OCI-LY7 (cell line): ENCODE measurements around the gene PRDM10. TPM values are rescaled to one million over a fixed set of nuclear protein-coding genes. Genes with fewer than 3 reads are reported as not detected.

Source experiments
- BruUV-seq: library from RNA; stranded (reverse); fragments of 400-500 nt; replicated peaks from 2 replicates; lab custom pipeline; 2021; lab: Mats Ljungman, UMichigan
- CTCF ChIA-PET: fragments of 300-600 bp; sonication (Branson Sonifier 250); formaldehyde crosslinking; loops from one replicate; lab custom pipeline; 2022; ENCODE audit warnings: antibody characterized with exemption; ENCODE audit not compliant: unreplicated experiment; lab: Charles Lee
- POLR2A ChIA-PET: fragments of 300-600 bp; sonication (Branson Sonifier 250); formaldehyde crosslinking; loops from one replicate; lab custom pipeline; 2022; ENCODE audit warnings: antibody characterized with exemption; lab: Charles Lee
- DNase-seq: peaks from one replicate; pipeline ENCODE4 v3.0.0-alpha.2; 2015; ENCODE audit warnings: low spot score
- H2AFZ ChIP-seq: fragments of 200-600 bp; sonication (generic), shearing (Covaris generic); 2 replicates; pipeline ENCODE4 v1.6.1; 2014; ENCODE audit warnings: mild to moderate bottlenecking, antibody characterized with exemption, low read length, moderate library complexity
- H3K27ac ChIP-seq: fragments of 200-600 bp; sonication (generic); 2 replicates; pipeline ENCODE4 v1.5.1; 2014; ENCODE audit warnings: mixed run types, low read depth, mild to moderate bottlenecking, moderate library complexity, low read length, inconsistent platforms; ENCODE audit not compliant: poor library complexity, severe bottlenecking
- H3K36me3 ChIP-seq: fragments of 200-600 bp; sonication (generic); 2 replicates; pipeline ENCODE4 v1.6.1; 2014; ENCODE audit warnings: mild to moderate bottlenecking, antibody characterized with exemption, low read length, moderate library complexity, mixed read lengths; ENCODE audit not compliant: insufficient read depth
- H3K4me1 ChIP-seq: fragments of 200-600 bp; sonication (generic); 2 replicates; pipeline ENCODE4 v1.5.1; 2014; ENCODE audit warnings: mild to moderate bottlenecking, low read length; ENCODE audit not compliant: insufficient read depth, poor library complexity, severe bottlenecking
- H3K4me2 ChIP-seq: fragments of 200-600 bp; sonication (generic); 2 replicates; pipeline ENCODE4 v1.6.1; 2014; ENCODE audit warnings: mild to moderate bottlenecking, low read length
- H3K4me3 ChIP-seq: fragments of 200-600 bp; sonication (generic); 2 replicates; pipeline ENCODE4 v1.5.1; 2014; ENCODE audit warnings: mild to moderate bottlenecking, low read depth, low read length; ENCODE audit not compliant: poor library complexity, severe bottlenecking
- H3K79me2 ChIP-seq: fragments of 200-600 bp; sonication (generic); 2 replicates; pipeline ENCODE4 v1.6.1; 2016; ENCODE audit warnings: low read depth, mild to moderate bottlenecking, low read length, moderate library complexity, mixed read lengths; ENCODE audit not compliant: insufficient read depth
- H3K9me2 ChIP-seq: fragments of 200-600 bp; sonication (generic); 2 replicates; pipeline ENCODE4 v1.6.1; 2016; ENCODE audit warnings: mild to moderate bottlenecking, low read length, mixed read lengths; ENCODE audit not compliant: insufficient read depth
- H3K9me3 ChIP-seq: fragments of 200-600 bp; sonication (generic); 2 replicates; pipeline ENCODE4 v1.6.1; 2014; ENCODE audit warnings: mild to moderate bottlenecking, mixed run types, low read length, mixed read lengths
- H4K20me1 ChIP-seq: fragments of 200-600 bp; sonication (generic); 2 replicates; pipeline ENCODE4 v1.6.1; 2014; ENCODE audit warnings: mild to moderate bottlenecking, antibody characterized with exemption, low read length, moderate library complexity, mixed read lengths; ENCODE audit not compliant: insufficient read depth
- EZH2phosphoT487 ChIP-seq: fragments of 200-600 bp; sonication (generic); IDR thresholded peaks from 2 replicates; pipeline ENCODE4 v1.6.1; 2018; ENCODE audit warnings: low read depth, borderline replicate concordance, mild to moderate bottlenecking, mixed run types, antibody characterized with exemption, low read length, moderate library complexity, mixed read lengths
- intact Hi-C: fragments of 100-400 bp; cut with micrococcal nuclease; formaldehyde crosslinking; loops from one replicate; pipeline ENCODE4 v1.10.0; 2022; ENCODE audit not compliant: unreplicated experiment
- total RNA-seq, 2 experiments: library from RNA; depleted of rRNA in 1 of 2; stranded (reverse); fragments of >200 nt in 1 of 2; shearing (Covaris generic) in 1 of 2; gene quantifications; 2 replicates each; pipeline ENCODE4 v1.2.3, GENCODE V29; 2014 to 2022
- TF ChIP-seq, protein P1 (sequence below): fragments of 200-600 bp; sonication (generic); conservative IDR thresholded peaks from 2 replicates; pipeline ENCODE4 v1.5.1; 2014; ENCODE audit warnings: mild to moderate bottlenecking, antibody characterized with exemption, low read length, moderate library complexity, mixed read lengths

Gene PRDM10
- total RNA-seq, 2 experiments from 2014 or later: 29.8 to 60.6 TPM

DNA sequence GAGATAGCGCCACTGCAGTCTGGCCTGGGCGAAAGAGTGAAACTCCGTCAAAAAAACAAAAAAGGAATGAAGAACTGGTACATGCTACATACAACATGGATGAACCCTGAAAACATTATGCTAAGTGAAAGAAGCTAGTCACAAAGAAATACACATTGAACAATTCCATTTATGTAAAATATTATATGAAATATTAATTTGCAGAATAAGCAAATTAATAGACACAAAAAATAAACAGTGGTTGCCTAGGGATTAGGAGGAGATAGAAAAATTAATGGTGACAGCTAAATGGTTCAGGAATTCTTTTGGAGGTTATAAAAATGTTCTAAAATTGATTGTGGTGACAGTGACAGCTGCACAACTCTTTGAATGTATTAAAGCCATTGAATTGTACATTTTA, 14.7 kb downstream of the PRDM10 start:
- ChIA-PET CTCF (no interaction called here), POLR2A (interaction anchor here (1.1 to 12.4 kb wide), 6 partner anchors 10 to 147 kb away, joined by 3 to 228 read pairs (median 4); no protein-coding TSS in a partner anchor)
- Histone ChIP-seq H3K4me3 (no peak overlapping the region), H3K9me2 (no peaks in the 10 kb centered on the region), H3K9me3 (no peaks in the 10 kb centered on the region), H3K36me3 (no peaks in the 10 kb centered on the region), H3K4me2 (no peak overlapping the region), H3K79me2 (no peaks in the 10 kb centered on the region), H3K27ac (no peak overlapping the region), H3K4me1 (peaks cover 13% of the 10 kb centered on the region), H4K20me1 (no peaks in the 10 kb centered on the region), H2AFZ (no peak overlapping the region)
- no peak for DNase-seq
- intact Hi-C loops: no loop called here
- TF ChIP-seq, protein P1, sequence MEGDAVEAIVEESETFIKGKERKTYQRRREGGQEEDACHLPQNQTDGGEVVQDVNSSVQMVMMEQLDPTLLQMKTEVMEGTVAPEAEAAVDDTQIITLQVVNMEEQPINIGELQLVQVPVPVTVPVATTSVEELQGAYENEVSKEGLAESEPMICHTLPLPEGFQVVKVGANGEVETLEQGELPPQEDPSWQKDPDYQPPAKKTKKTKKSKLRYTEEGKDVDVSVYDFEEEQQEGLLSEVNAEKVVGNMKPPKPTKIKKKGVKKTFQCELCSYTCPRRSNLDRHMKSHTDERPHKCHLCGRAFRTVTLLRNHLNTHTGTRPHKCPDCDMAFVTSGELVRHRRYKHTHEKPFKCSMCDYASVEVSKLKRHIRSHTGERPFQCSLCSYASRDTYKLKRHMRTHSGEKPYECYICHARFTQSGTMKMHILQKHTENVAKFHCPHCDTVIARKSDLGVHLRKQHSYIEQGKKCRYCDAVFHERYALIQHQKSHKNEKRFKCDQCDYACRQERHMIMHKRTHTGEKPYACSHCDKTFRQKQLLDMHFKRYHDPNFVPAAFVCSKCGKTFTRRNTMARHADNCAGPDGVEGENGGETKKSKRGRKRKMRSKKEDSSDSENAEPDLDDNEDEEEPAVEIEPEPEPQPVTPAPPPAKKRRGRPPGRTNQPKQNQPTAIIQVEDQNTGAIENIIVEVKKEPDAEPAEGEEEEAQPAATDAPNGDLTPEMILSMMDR: no peak
- TF ChIP-seq EZH2phosphoT487: no peak
- no TSS peak for BruUV-seq

DNA sequence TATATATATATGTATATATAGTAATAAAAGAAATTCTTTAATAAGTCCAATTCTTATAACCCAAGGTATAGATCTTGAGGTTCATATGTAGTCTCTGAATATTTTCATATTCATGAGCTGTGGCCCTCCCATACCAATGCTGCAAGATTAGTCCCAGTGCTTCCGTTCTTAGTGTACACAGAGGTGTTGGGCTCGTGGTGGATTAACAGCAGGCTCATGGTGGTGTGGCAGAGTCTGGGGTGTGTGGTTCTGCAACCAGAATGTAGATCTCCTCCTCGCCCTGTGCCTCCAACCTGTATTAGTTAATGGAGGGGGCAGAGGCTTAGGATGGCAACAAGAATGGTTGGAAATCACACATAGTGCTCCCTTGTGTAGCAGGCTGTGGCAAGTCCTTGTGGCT, 16.8 kb downstream of the PRDM10 start:
- POLR2A ChIA-PET: interaction anchor here (1.0 to 1.6 kb wide), 3 partner anchors 12 to 129 kb away, joined by 3 to 6 read pairs (median 3); no protein-coding TSS in a partner anchor
- CTCF ChIA-PET: interaction anchor here (0.5 kb wide), 1 partner anchor 18 kb away, joined by 4 read pairs; no protein-coding TSS in a partner anchor

DNA sequence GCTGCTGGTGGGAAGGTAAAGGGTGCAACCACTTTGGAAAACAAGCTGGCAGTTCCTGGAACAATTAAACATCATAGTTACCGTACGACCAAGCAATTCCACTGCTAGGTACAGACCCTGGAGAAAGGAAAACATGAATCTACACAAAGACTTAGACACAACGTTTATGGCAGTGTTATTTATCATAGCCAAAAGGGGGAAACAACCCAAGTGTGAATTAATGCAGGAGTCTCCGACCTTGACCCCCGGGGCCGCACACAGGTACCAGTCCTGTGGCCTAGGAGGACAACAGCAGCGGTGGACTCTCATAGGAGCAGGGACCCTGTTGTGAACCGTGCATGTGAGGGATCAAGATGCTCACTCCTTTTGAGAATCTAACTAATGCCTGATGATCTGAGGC, 22.5 kb downstream of the PRDM10 start:
- Histone ChIP-seq H3K27ac (no peak overlapping the region), H3K4me1 (peaks cover 54% of the 10 kb centered on the region), H2AFZ (no peak overlapping the region), H3K79me2 (no peaks in the 10 kb centered on the region), H3K9me2 (no peaks in the 10 kb centered on the region), H4K20me1 (no peaks in the 10 kb centered on the region), H3K4me3 (no peak overlapping the region), H3K9me3 (no peaks in the 10 kb centered on the region), H3K4me2 (no peak overlapping the region), H3K36me3 (no peaks in the 10 kb centered on the region)
- TF ChIP-seq EZH2phosphoT487: no peak
- TF ChIP-seq, protein P1: no peak
- intact Hi-C loops: no loop called here
- no peak for DNase-seq
- ChIA-PET CTCF (no interaction called here), POLR2A (interaction anchor here (1.3 to 12.4 kb wide), 2 partner anchors 11 to 13 kb away, joined by 3 to 228 read pairs; no protein-coding TSS in a partner anchor)
- no TSS peak for BruUV-seq

More for the DNA sequence above, 16.8 kb downstream of the PRDM10 start:
- no peak for TF ChIP-seq EZH2phosphoT487
- TF ChIP-seq, protein P1: no peak
- peak overlapping the region; percentile 1; the same call in 1 of the 2 replicates for H3K4me2 ChIP-seq
- no peak overlapping the region for H3K27ac ChIP-seq
- DNase-seq: peak; percentile 37
- no peaks in the 10 kb centered on the region for H3K9me3 ChIP-seq
- no TSS peak for BruUV-seq
- H3K36me3 ChIP-seq: no peaks in the 10 kb centered on the region
- H2AFZ ChIP-seq: no peak overlapping the region
- intact Hi-C loops: no loop called here
- no peak overlapping the region for H3K4me3 ChIP-seq
- peaks cover 8% of the 10 kb centered on the region for H3K4me1 ChIP-seq
- H4K20me1 ChIP-seq: no peaks in the 10 kb centered on the region
- no peaks in the 10 kb centered on the region for H3K9me2 ChIP-seq
- H3K79me2 ChIP-seq: no peaks in the 10 kb centered on the region
